A673 (cell line): ENCODE data around the gene TBX20. TPM values are rescaled to one million over a fixed set of nuclear protein-coding genes. Genes with fewer than 3 reads are reported as not detected.

Source experiments
- BruUV-seq: library from RNA; stranded (reverse); fragments of 400-500 nt; replicated peaks from 2 replicates; lab custom pipeline; 2021; lab: Mats Ljungman, UMichigan
- CTCF ChIA-PET: fragments of 300-600 bp; sonication (Branson Sonifier 250); formaldehyde crosslinking; loops from one replicate; lab custom pipeline; 2022; ENCODE audit warnings: antibody characterized with exemption; lab: Charles Lee
- POLR2A ChIA-PET: fragments of 300-600 bp; sonication (Branson Sonifier 250); formaldehyde crosslinking; loops from one replicate; lab custom pipeline; 2022; ENCODE audit warnings: antibody characterized with exemption; ENCODE audit not compliant: low non-redundant PET; lab: Charles Lee
- DNase-seq: peaks from one replicate; pipeline ENCODE4 v3.0.0-alpha.2; 2015; ENCODE audit warnings: low spot score
- H3K27ac ChIP-seq: fragments of 200-600 bp; sonication (generic); 2 replicates; pipeline ENCODE4 v1.5.1; 2016; ENCODE audit warnings: mixed run types, low read depth, mild to moderate bottlenecking, mixed read lengths, antibody characterized with exemption, low read length; ENCODE audit not compliant: poor library complexity, severe bottlenecking
- H3K27me3 ChIP-seq: fragments of 200-600 bp; sonication (generic); replicated peaks from 2 replicates; pipeline ENCODE4 v1.6.1; 2017; ENCODE audit warnings: mixed run types, low read depth, mild to moderate bottlenecking, mixed read lengths, antibody characterized with exemption, low read length; ENCODE audit not compliant: insufficient read depth, poor library complexity
- H3K36me3 ChIP-seq: fragments of 200-600 bp; sonication (generic); 2 replicates; pipeline ENCODE4 v1.6.1; 2016; ENCODE audit warnings: mixed run types, mild to moderate bottlenecking, mixed read lengths, antibody characterized with exemption, low read length; ENCODE audit not compliant: insufficient read depth, poor library complexity, severe bottlenecking
- H3K4me1 ChIP-seq: fragments of 200-600 bp; sonication (generic); 2 replicates; pipeline ENCODE4 v1.6.1; 2017; ENCODE audit warnings: mixed run types, mild to moderate bottlenecking, mixed read lengths, antibody characterized with exemption, low read length; ENCODE audit not compliant: insufficient read depth, poor library complexity, severe bottlenecking
- H3K4me3 ChIP-seq: fragments of 200-600 bp; sonication (generic); 2 replicates; pipeline ENCODE4 v1.5.1; 2016; ENCODE audit warnings: low read depth, mixed run types, mild to moderate bottlenecking, mixed read lengths, low read length; ENCODE audit not compliant: poor library complexity, severe bottlenecking
- H3K9me3 ChIP-seq: fragments of 200-600 bp; sonication (generic); 2 replicates; pipeline ENCODE4 v1.6.1; 2016; ENCODE audit warnings: mixed run types, low read depth, mild to moderate bottlenecking, mixed read lengths, antibody characterized with exemption, low read length; ENCODE audit not compliant: poor library complexity, severe bottlenecking
- CTCF ChIP-seq: fragments of 300-800, 200-600 bp; sonication (generic); conservative IDR thresholded peaks from 2 replicates; pipeline ENCODE4 v1.5.1; 2017; ENCODE audit warnings: low read depth, mild to moderate bottlenecking, antibody characterized with exemption, low read length, moderate library complexity, mixed read lengths
- EZH2 ChIP-seq: fragments of 200-600 bp; sonication (generic); IDR thresholded peaks from 2 replicates; pipeline ENCODE4 v1.6.1; 2017; ENCODE audit warnings: borderline replicate concordance, low read depth, mild to moderate bottlenecking, mixed read lengths, antibody characterized with exemption, low read length; ENCODE audit not compliant: poor library complexity, severe bottlenecking
- intact Hi-C: fragments of 100-400 bp; cut with micrococcal nuclease; formaldehyde crosslinking; loops from one replicate; pipeline ENCODE4 v1.10.0; 2022; ENCODE audit not compliant: unreplicated experiment
- total RNA-seq: library from RNA; stranded (reverse); gene quantifications from 2 replicates; pipeline ENCODE4 v1.2.3, GENCODE V29; 2021

Gene TBX20
- total RNA-seq, 1 experiment from 2014 or later = 1.8 TPM

GRCh38 chr7:35249537-35249907, 4.4 kb downstream of the TBX20 start:
- no peak overlapping the region for H3K27ac ChIP-seq
- H3K36me3 ChIP-seq = no peaks in the 10 kb centered on the region
- CTCF ChIA-PET = no interaction called here
- intact Hi-C loops = no loop called here
- H3K9me3 ChIP-seq = no peaks in the 10 kb centered on the region
- no peak for TF ChIP-seq CTCF
- no peak for TF ChIP-seq EZH2
- no peak overlapping the region for H3K4me3 ChIP-seq
- H3K4me1 ChIP-seq = no peaks in the 10 kb centered on the region
- H3K27me3 ChIP-seq = peaks cover 97% of the 10 kb centered on the region
- POLR2A ChIA-PET = no interaction called here
- DNase-seq = no peak
- BruUV-seq = no TSS peak

- ChIA-PET POLR2A (no interaction called here), CTCF (no interaction called here)
- H3K4me3 ChIP-seq = no peak overlapping the region
- H3K9me3 ChIP-seq = no peaks in the 10 kb centered on the region
- BruUV-seq = no TSS peak
- peaks cover 95% of the 10 kb centered on the region for H3K27me3 ChIP-seq
- intact Hi-C loops = no loop called here
- DNase-seq = no peak
- no peaks in the 10 kb centered on the region for H3K4me1 ChIP-seq
- TF ChIP-seq CTCF (no peak), EZH2 (no peak)
- H3K36me3 ChIP-seq = no peaks in the 10 kb centered on the region
- no peak overlapping the region for H3K27ac ChIP-seq
These were observed 5.0 kb downstream of the TBX20 start for GRCh38 chr7:35248576-35249536.

GRCh38 chr7:35246819-35247218, 7.1 kb downstream of the TBX20 start:
- Histone ChIP-seq H3K9me3 (no peaks in the 10 kb centered on the region), H3K27me3 (peaks cover 87% of the 10 kb centered on the region), H3K36me3 (no peaks in the 10 kb centered on the region), H3K27ac (no peak overlapping the region), H3K4me1 (no peaks in the 10 kb centered on the region), H3K4me3 (no peak overlapping the region)
- intact Hi-C loops = no loop called here
- TF ChIP-seq CTCF (no peak), EZH2 (no peak)
- no peak for DNase-seq
- ChIA-PET POLR2A (no interaction called here), CTCF (no interaction called here)
- no TSS peak for BruUV-seq
